Caco-2 (cell line): ENCODE results near the gene FBLN1. TPM values are rescaled to one million over a fixed set of nuclear protein-coding genes. Genes with fewer than 3 reads are reported as not detected.

ENCODE experiments used
- BruUV-seq: library from RNA; stranded (reverse); fragments of 400-500 nt; replicated peaks from 2 replicates; lab custom pipeline; 2021; lab: Mats Ljungman, UMichigan
- CTCF ChIA-PET: fragments of 300-600 bp; sonication (Branson Sonifier 250); formaldehyde crosslinking; loops from one replicate; lab custom pipeline; 2022; ENCODE audit warnings: antibody characterized with exemption; lab: Charles Lee
- POLR2A ChIA-PET: fragments of 300-600 bp; sonication (Branson Sonifier 250); formaldehyde crosslinking; loops from one replicate; lab custom pipeline; 2022; ENCODE audit warnings: antibody characterized with exemption; lab: Charles Lee
- DNase-seq, 2 experiments: peaks; one replicate each; pipeline versions ENCODE4 v3.0.0 to v3.0.0-alpha.2; 2020 to 2022
- H3K27me3 ChIP-seq: replicated peaks from 2 replicates; pipeline ENCODE4 v1.6.0; 2011; ENCODE audit warnings: low read length; ENCODE audit not compliant: control insufficient read depth, insufficient read depth
- H3K36me3 ChIP-seq: 2 replicates; pipeline ENCODE4 v1.5.1; 2011; ENCODE audit warnings: low read length; ENCODE audit not compliant: control insufficient read depth, insufficient read depth
- H3K4me1 ChIP-seq: fragments of 250-450 bp; sonication (Bioruptor Pico); 2 replicates; pipeline ENCODE4 v1.5.1; 2020; ENCODE audit warnings: mild to moderate bottlenecking
- H3K4me3 ChIP-seq: 2 replicates; pipeline ENCODE4 v1.5.1; 2011; ENCODE audit warnings: low read depth, mild to moderate bottlenecking, control low read depth, low read length
- H3K9me3 ChIP-seq: fragments of 250-450 bp; sonication (Bioruptor Pico); 2 replicates; pipeline ENCODE4 v1.5.1; 2020; ENCODE audit warnings: mild to moderate bottlenecking, moderate library complexity
- H3K27ac Mint-ChIP-seq: one replicate; pipeline ENCODE4 v1.8.0; 2022; ENCODE audit warnings: mixed read lengths; ENCODE audit not compliant: unreplicated experiment
- H3K27me3 Mint-ChIP-seq: one replicate; pipeline ENCODE4 v1.8.0; 2022; ENCODE audit warnings: mixed read lengths; ENCODE audit not compliant: insufficient read depth, unreplicated experiment
- H3K36me3 Mint-ChIP-seq: one replicate; pipeline ENCODE4 v1.8.0; 2022; ENCODE audit warnings: mild to moderate bottlenecking, mixed read lengths; ENCODE audit not compliant: insufficient read depth, unreplicated experiment
- H3K4me1 Mint-ChIP-seq: one replicate; pipeline ENCODE4 v1.8.0; 2022; ENCODE audit warnings: low read depth, mixed read lengths; ENCODE audit not compliant: unreplicated experiment
- H3K4me3 Mint-ChIP-seq: one replicate; pipeline ENCODE4 v1.8.0; 2022; ENCODE audit warnings: mild to moderate bottlenecking, moderate library complexity, mixed read lengths; ENCODE audit not compliant: unreplicated experiment
- H3K9me3 Mint-ChIP-seq: one replicate; pipeline ENCODE4 v1.8.0; 2022; ENCODE audit warnings: mixed read lengths; ENCODE audit not compliant: unreplicated experiment
- CTCF ChIP-seq, 2 experiments: fragments of 200-600 bp in 1 of 2; IDR thresholded peaks; 1 replicate in 1 of 2; 2 replicates in 1 of 2; pipeline versions ENCODE4 v1.5.1 to v1.8.0; 2011 to 2022; ENCODE audit warnings: antibody characterized with exemption in 1 of 2, control low read depth in 1 of 2, inconsistent platforms in 1 of 2, low read depth in 1 of 2, low read length in 1 of 2, mild to moderate bottlenecking in 1 of 2, moderate library complexity in 1 of 2; ENCODE audit not compliant: insufficient read depth in 1 of 2, severe bottlenecking in 1 of 2, unreplicated experiment in 1 of 2
- intact Hi-C: fragments of 100-400 bp; cut with micrococcal nuclease; formaldehyde crosslinking; loops from one replicate; pipeline ENCODE4 v1.10.0; 2022; ENCODE audit not compliant: unreplicated experiment
- total RNA-seq: library from RNA; stranded (reverse); gene quantifications from 2 replicates; pipeline ENCODE4 v1.2.3, GENCODE V29; 2022

FBLN1 gene
- total RNA-seq, 1 experiment from 2014 or later = 519 TPM

- Mint-ChIP-seq H3K27me3 (no peaks in the 10 kb centered on the region), H3K27ac (no peak overlapping the region), H3K4me3 (no peak overlapping the region), H3K9me3 (peaks cover 5% of the 10 kb centered on the region), H3K4me1 (peaks cover 47% of the 10 kb centered on the region), H3K36me3 (peaks cover 11% of the 10 kb centered on the region)
- peaks cover 4% of the 10 kb centered on the region; the same call in 1 of the 2 replicates for H3K9me3 ChIP-seq
- ChIA-PET CTCF (no interaction called here), POLR2A (no interaction called here)
- H3K36me3 ChIP-seq = no peaks in the 10 kb centered on the region
- intact Hi-C loops = no loop called here
- TF ChIP-seq CTCF (IDR thresholded peaks at IDR 0.05; ENCODE audit: insufficient read depth in 1 of 2, low read depth in 1 of 2, low read length in 1 of 2, severe bottlenecking in 1 of 2, unreplicated experiment in 1 of 2) = no peak
- H3K4me1 ChIP-seq = peaks cover 60% of the 10 kb centered on the region
- no peak for DNase-seq
- no TSS peak for BruUV-seq
- H3K4me3 ChIP-seq = no peak overlapping the region
- no peaks in the 10 kb centered on the region for H3K27me3 ChIP-seq
These were observed 30.3 kb upstream of the FBLN1 start for GRCh38 chr22:45472426-45472825.

GRCh38 chr22:45473626-45474237 is 29.0 kb upstream of the FBLN1 start:
- BruUV-seq = no TSS peak
- TF ChIP-seq CTCF (IDR thresholded peaks at IDR 0.05; ENCODE audit: insufficient read depth in 1 of 2, low read depth in 1 of 2, low read length in 1 of 2, severe bottlenecking in 1 of 2, unreplicated experiment in 1 of 2) = no peak
- Mint-ChIP-seq H3K4me3 (peak overlapping the region; percentile 53), H3K27ac (peak overlapping the region; percentile 97), H3K4me1 (peaks cover 56% of the 10 kb centered on the region), H3K36me3 (peaks cover 19% of the 10 kb centered on the region), H3K9me3 (no peaks in the 10 kb centered on the region), H3K27me3 (no peaks in the 10 kb centered on the region)
- Histone ChIP-seq H3K4me3 (no peak overlapping the region), H3K36me3 (no peaks in the 10 kb centered on the region), H3K27me3 (no peaks in the 10 kb centered on the region), H3K4me1 (peaks cover 73% of the 10 kb centered on the region), H3K9me3 (no peaks in the 10 kb centered on the region)
- ChIA-PET CTCF (interaction anchor here (1.2 to 1.5 kb wide), 3 partner anchors 10 to 30 kb away, joined by 3 to 7 read pairs (median 4); no protein-coding TSS in a partner anchor), POLR2A (interaction anchor here (0.6 to 1.7 kb wide), 7 partner anchors 11 to 730 kb away, joined by 3 to 16 read pairs (median 5); no protein-coding TSS in a partner anchor)
- intact Hi-C loops = no loop called here
- DNase-seq = peak; percentile 65 to 71

GRCh38 chr22:45475063-45475747 is 27.5 kb upstream of the FBLN1 start:
- TF ChIP-seq CTCF (IDR thresholded peaks at IDR 0.05; ENCODE audit: insufficient read depth in 1 of 2, low read depth in 1 of 2, low read length in 1 of 2, severe bottlenecking in 1 of 2, unreplicated experiment in 1 of 2) = no peak
- Histone ChIP-seq H3K4me1 (peaks cover 64% of the 10 kb centered on the region), H3K9me3 (no peaks in the 10 kb centered on the region), H3K36me3 (no peaks in the 10 kb centered on the region), H3K4me3 (no peak overlapping the region), H3K27me3 (no peaks in the 10 kb centered on the region)
- BruUV-seq = no TSS peak
- Mint-ChIP-seq H3K4me1 (peaks cover 44% of the 10 kb centered on the region), H3K4me3 (no peak overlapping the region), H3K9me3 (no peaks in the 10 kb centered on the region), H3K36me3 (peaks cover 20% of the 10 kb centered on the region), H3K27ac (peak overlapping the region; percentile 53), H3K27me3 (no peaks in the 10 kb centered on the region)
- DNase-seq = no peak
- POLR2A ChIA-PET = interaction anchor here (0.6 kb wide), 2 partner anchors 597 to 601 kb away, joined by 3 to 6 read pairs; no protein-coding TSS in a partner anchor
- CTCF ChIA-PET = interaction anchor here (0.7 kb wide), 1 partner anchor 22 kb away, joined by 3 read pairs; no protein-coding TSS in a partner anchor
- intact Hi-C loops = no loop called here
